Nephron (organoid): ENCODE data around the gene RAB5B.

Source experiments
- H3K27ac Mint-ChIP-seq, 3 experiments: 2 replicates each; pipeline ENCODE4 v1.8.0; 2020; ENCODE audit warnings: mixed read lengths in 3 of 3, mild to moderate bottlenecking in 2 of 3, moderate library complexity in 1 of 3
- H3K27me3 Mint-ChIP-seq: 2 replicates; pipeline ENCODE4 v1.8.0; 2021; ENCODE audit warnings: low read depth, mild to moderate bottlenecking, moderate library complexity, mixed read lengths
- H3K36me3 Mint-ChIP-seq: 2 replicates; pipeline ENCODE4 v1.8.0; 2020; ENCODE audit warnings: low read depth, mixed read lengths
- H3K4me1 Mint-ChIP-seq: 2 replicates; pipeline ENCODE4 v1.8.0; 2020; ENCODE audit warnings: mixed read lengths
- H3K4me3 Mint-ChIP-seq, 3 experiments: 2 replicates each; pipeline ENCODE4 v1.8.0; 2020; ENCODE audit warnings: mild to moderate bottlenecking in 3 of 3, mixed read lengths in 3 of 3, moderate library complexity in 2 of 3
- H3K9me3 Mint-ChIP-seq: 2 replicates; pipeline ENCODE4 v1.8.0; 2020; ENCODE audit warnings: mixed read lengths
- CTCF ChIP-seq, 3 experiments: fragments of 200-600 bp; sonication (generic); IDR thresholded peaks; one replicate each; pipeline ENCODE4 v1.5.0; 2021; ENCODE audit warnings: antibody characterized with exemption in 3 of 3; ENCODE audit not compliant: unreplicated experiment in 3 of 3

RAB5B gene

GRCh38 chr12:55973599-55974307 is at the start of gene RAB5B:
RAB5B (plus strand) TSS chr12:55974078; CDS start chr12:55986961, 12,883 bp downstream.
- Mint-ChIP-seq H3K27ac (no peak within 1 kb of the TSS), H3K36me3 (peaks cover 32% of the 10 kb centered on the region), H3K9me3 (no peaks in the 10 kb centered on the region), H3K4me3 (no peak within 1 kb of the TSS), H3K27me3 (no peaks in the 10 kb centered on the region), H3K4me1 (peaks cover 7% of the 10 kb centered on the region)
- no peak for TF ChIP-seq CTCF (IDR thresholded peaks at IDR 0.05; ENCODE audit: unreplicated experiment in 3 of 3)

GRCh38 chr12:55925371-55925770 is 48.5 kb upstream of the RAB5B start:
- H3K4me1 Mint-ChIP-seq, result peaks cover 34% of the 10 kb centered on the region
- H3K9me3 Mint-ChIP-seq, result no peaks in the 10 kb centered on the region
- no peak for TF ChIP-seq CTCF (IDR thresholded peaks at IDR 0.05; ENCODE audit: unreplicated experiment in 3 of 3)
- peak overlapping the region; percentile 98 to 100 (median 100) for H3K4me3 Mint-ChIP-seq
- no peaks in the 10 kb centered on the region for H3K27me3 Mint-ChIP-seq
- peak overlapping the region; percentile 100 for H3K27ac Mint-ChIP-seq
- peaks cover 22% of the 10 kb centered on the region for H3K36me3 Mint-ChIP-seq

- Mint-ChIP-seq H3K4me1 (peaks cover 41% of the 10 kb centered on the region), H3K27ac (peak overlapping the region; percentile 100), H3K36me3 (peaks cover 22% of the 10 kb centered on the region), H3K27me3 (no peaks in the 10 kb centered on the region), H3K9me3 (no peaks in the 10 kb centered on the region), H3K4me3 (peak overlapping the region; percentile 98 to 100 (median 100))
- no peak for TF ChIP-seq CTCF (IDR thresholded peaks at IDR 0.05; ENCODE audit: unreplicated experiment in 3 of 3)
These were observed 47.8 kb upstream of the RAB5B start for GRCh38 chr12:55925870-55926737.

GRCh38 chr12:55926738-55927587 is 46.9 kb upstream of the RAB5B start:
- H3K27me3 Mint-ChIP-seq, result no peaks in the 10 kb centered on the region
- peak; percentile 73 to 91 (median 76) for TF ChIP-seq CTCF (IDR thresholded peaks at IDR 0.05; ENCODE audit: unreplicated experiment in 3 of 3)
- no peaks in the 10 kb centered on the region for H3K9me3 Mint-ChIP-seq
- peak overlapping the region; percentile 98 to 100 (median 100) for H3K4me3 Mint-ChIP-seq
- peak overlapping the region; percentile 100 for H3K27ac Mint-ChIP-seq
- H3K4me1 Mint-ChIP-seq, result peaks cover 48% of the 10 kb centered on the region
- peaks cover 18% of the 10 kb centered on the region for H3K36me3 Mint-ChIP-seq

- no peaks in the 10 kb centered on the region for H3K9me3 Mint-ChIP-seq
- peaks cover 8% of the 10 kb centered on the region for H3K27me3 Mint-ChIP-seq
- peaks cover 12% of the 10 kb centered on the region for H3K36me3 Mint-ChIP-seq
- no peak for TF ChIP-seq CTCF (IDR thresholded peaks at IDR 0.05; ENCODE audit: unreplicated experiment in 3 of 3)
- peak within 1 kb of the TSS; percentile 98 to 100 (median 100) for H3K4me3 Mint-ChIP-seq
- peak within 1 kb of the TSS; percentile 100 for H3K27ac Mint-ChIP-seq
- peaks cover 54% of the 10 kb centered on the region for H3K4me1 Mint-ChIP-seq
These were observed 46.0 kb upstream of the RAB5B start, which contains the start of gene PYM1 for GRCh38 chr12:55927588-55928502. PYM1 (minus strand) TSS chr12:55927894; CDS start chr12:55927761, 133 bp downstream.
